ENCODE data around the gene SNRPD2.

DNA sequence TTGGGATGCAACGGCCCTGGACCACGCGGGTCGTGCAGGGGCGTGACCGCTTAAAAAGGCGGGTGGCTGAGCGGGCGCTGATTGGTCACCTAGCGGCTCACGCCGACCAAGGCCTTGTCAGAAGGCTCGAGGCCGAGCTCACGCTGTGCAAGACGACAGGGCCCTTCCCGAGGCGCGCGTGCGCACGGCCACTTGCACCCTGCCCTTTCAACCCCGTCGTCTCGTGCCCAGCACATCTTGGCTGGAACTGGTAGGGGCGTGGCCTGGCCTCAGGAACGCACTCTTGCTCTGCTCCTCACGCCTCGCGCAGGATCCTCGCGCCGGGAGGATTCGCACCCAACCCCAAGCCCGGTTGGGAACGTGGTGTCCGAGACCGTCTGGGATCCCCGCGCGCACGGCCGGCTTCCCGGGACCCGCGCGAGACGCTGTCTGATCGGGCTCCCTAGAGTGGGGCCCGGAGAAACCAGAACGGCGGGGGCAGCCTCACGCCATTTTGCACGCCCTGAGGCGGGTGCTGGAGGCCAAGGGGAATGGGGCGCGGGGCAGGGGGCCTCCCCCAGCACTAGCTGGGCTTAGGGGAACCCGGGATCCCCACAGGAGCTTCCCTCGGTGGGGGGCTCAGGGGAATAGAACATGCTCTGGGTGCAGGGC lies 41.5 kb upstream of the SNRPD2 start, which contains the start of gene MEIOSIN:
- TF ChIP-seq, protein P1, sequence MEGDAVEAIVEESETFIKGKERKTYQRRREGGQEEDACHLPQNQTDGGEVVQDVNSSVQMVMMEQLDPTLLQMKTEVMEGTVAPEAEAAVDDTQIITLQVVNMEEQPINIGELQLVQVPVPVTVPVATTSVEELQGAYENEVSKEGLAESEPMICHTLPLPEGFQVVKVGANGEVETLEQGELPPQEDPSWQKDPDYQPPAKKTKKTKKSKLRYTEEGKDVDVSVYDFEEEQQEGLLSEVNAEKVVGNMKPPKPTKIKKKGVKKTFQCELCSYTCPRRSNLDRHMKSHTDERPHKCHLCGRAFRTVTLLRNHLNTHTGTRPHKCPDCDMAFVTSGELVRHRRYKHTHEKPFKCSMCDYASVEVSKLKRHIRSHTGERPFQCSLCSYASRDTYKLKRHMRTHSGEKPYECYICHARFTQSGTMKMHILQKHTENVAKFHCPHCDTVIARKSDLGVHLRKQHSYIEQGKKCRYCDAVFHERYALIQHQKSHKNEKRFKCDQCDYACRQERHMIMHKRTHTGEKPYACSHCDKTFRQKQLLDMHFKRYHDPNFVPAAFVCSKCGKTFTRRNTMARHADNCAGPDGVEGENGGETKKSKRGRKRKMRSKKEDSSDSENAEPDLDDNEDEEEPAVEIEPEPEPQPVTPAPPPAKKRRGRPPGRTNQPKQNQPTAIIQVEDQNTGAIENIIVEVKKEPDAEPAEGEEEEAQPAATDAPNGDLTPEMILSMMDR (IDR thresholded peaks at IDR 0.05; ENCODE audit: control extremely low read depth in 1 of 3, insufficient read depth in 1 of 3, low read depth in 1 of 3, low read length in 3 of 3), result no peak
- TF ChIP-seq POLR2A (IDR thresholded peaks at IDR 0.05; ENCODE audit: control extremely low read depth in 1 of 2, low read depth in 2 of 2, low read length in 2 of 2) (no peak), TAF1 (IDR thresholded peaks at IDR 0.05; ENCODE audit: low read depth, low read length) (no peak), TEAD4 (IDR thresholded peaks at IDR 0.05; ENCODE audit: low read depth, low read length) (no peak), JUN (IDR thresholded peaks at IDR 0.05; ENCODE audit: low read depth, low read length) (no peak), EZH2 (IDR thresholded peaks at IDR 0.05; ENCODE audit: low read depth, low read length, severe bottlenecking) (no peak), ZNF274 (IDR thresholded peaks at IDR 0.05; ENCODE audit: borderline replicate concordance, extremely low read depth, low read length) (no peak)
- TF ChIP-seq, protein P2, sequence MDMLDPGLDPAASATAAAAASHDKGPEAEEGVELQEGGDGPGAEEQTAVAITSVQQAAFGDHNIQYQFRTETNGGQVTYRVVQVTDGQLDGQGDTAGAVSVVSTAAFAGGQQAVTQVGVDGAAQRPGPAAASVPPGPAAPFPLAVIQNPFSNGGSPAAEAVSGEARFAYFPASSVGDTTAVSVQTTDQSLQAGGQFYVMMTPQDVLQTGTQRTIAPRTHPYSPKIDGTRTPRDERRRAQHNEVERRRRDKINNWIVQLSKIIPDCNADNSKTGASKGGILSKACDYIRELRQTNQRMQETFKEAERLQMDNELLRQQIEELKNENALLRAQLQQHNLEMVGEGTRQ (IDR thresholded peaks at IDR 0.05; ENCODE audit: low read length), result no peak

Measured in H1 (cell line).